IMR-90 (cell line): Measurements from ENCODE around the gene ARID5A. TPM values are rescaled to one million over a fixed set of nuclear protein-coding genes. Genes with fewer than 3 reads are reported as not detected.

Experiments
- ATAC-seq: fragments of 200-7000 bp; cut with Tn5 transposase; 2 replicates; pipeline ENCODE4 v1.9.1; 2020; ENCODE audit warnings: low read depth, mild to moderate bottlenecking, moderate library complexity
- BruUV-seq: library from RNA; stranded (reverse); fragments of 400-500 nt; replicated peaks from 2 replicates; lab custom pipeline; 2021; lab: Mats Ljungman, UMichigan
- CTCF ChIA-PET: fragments of 300-600 bp; formaldehyde crosslinking; extraction: SDS; loops from one replicate; lab custom pipeline; 2021; ENCODE audit warnings: antibody characterized with exemption; lab: Yijun Ruan, JAX
- POLR2A ChIA-PET: fragments of 300-600 bp; sonication (Branson Sonifier 250); formaldehyde crosslinking; loops from one replicate; lab custom pipeline; 2022; ENCODE audit warnings: antibody characterized with exemption; ENCODE audit not compliant: unreplicated experiment; lab: Charles Lee
- DNase-seq: peaks from one replicate; pipeline ENCODE4 v3.0.0; 2013
- H2AFZ ChIP-seq: replicated peaks from 2 replicates; pipeline ENCODE3; 2013; ENCODE audit warnings: low read length, mild to moderate bottlenecking; ENCODE audit not compliant: poor library complexity
- H2AK5ac ChIP-seq: 2 replicates; pipeline ENCODE4 v1.6.1; 2013; ENCODE audit warnings: low read depth, low read length, inconsistent platforms
- H2AK9ac ChIP-seq: replicated peaks from 2 replicates; pipeline ENCODE3; 2013; ENCODE audit warnings: mild to moderate bottlenecking, low read depth, low read length, moderate library complexity; ENCODE audit not compliant: poor library complexity
- H2BK120ac ChIP-seq: 2 replicates; pipeline ENCODE4 v1.6.1; 2013; ENCODE audit warnings: low read depth, low read length, inconsistent platforms
- H2BK15ac ChIP-seq: 3 replicates; pipeline ENCODE4 v1.6.1; 2013; ENCODE audit warnings: low read depth, low read length, inconsistent platforms
- H2BK20ac ChIP-seq: 2 replicates; pipeline ENCODE4 v1.6.1; 2013; ENCODE audit warnings: low read depth, mild to moderate bottlenecking, inconsistent platforms, low read length, moderate library complexity
- H2BK5ac ChIP-seq: 2 replicates; pipeline ENCODE4 v1.6.1; 2013; ENCODE audit warnings: mild to moderate bottlenecking, low read depth, low read length, inconsistent platforms; ENCODE audit not compliant: poor library complexity, severe bottlenecking
- H3K14ac ChIP-seq: replicated peaks from 2 replicates; pipeline ENCODE4 v1.6.1; 2013; ENCODE audit warnings: low read depth, low read length, inconsistent platforms
- H3K18ac ChIP-seq: 2 replicates; pipeline ENCODE4 v1.6.1; 2013; ENCODE audit warnings: low read depth, low read length, control low read depth
- H3K23ac ChIP-seq: 2 replicates; pipeline ENCODE4 v1.6.1; 2013; ENCODE audit warnings: low read depth, low read length, inconsistent platforms
- H3K27ac ChIP-seq: 2 replicates; pipeline ENCODE4 v1.5.1; 2013; ENCODE audit warnings: mild to moderate bottlenecking, control low read depth, low read length; ENCODE audit not compliant: insufficient read depth
- H3K27me3 ChIP-seq: 2 replicates; pipeline ENCODE4 v1.6.1; 2013; ENCODE audit warnings: low read length; ENCODE audit not compliant: control insufficient read depth, insufficient read depth
- H3K36me3 ChIP-seq: 2 replicates; pipeline ENCODE4 v1.6.1; 2013; ENCODE audit warnings: low read length, mixed read lengths; ENCODE audit not compliant: control insufficient read depth, insufficient read depth
- H3K4ac ChIP-seq: 2 replicates; pipeline ENCODE4 v1.6.1; 2013; ENCODE audit warnings: low read depth, low read length, inconsistent platforms
- H3K4me1 ChIP-seq: 2 replicates; pipeline ENCODE4 v1.6.1; 2013; ENCODE audit warnings: low read length, mixed read lengths; ENCODE audit not compliant: control insufficient read depth, insufficient read depth
- H3K4me2 ChIP-seq: 2 replicates; pipeline ENCODE4 v1.6.1; 2013; ENCODE audit warnings: low read depth, mild to moderate bottlenecking, control low read depth, low read length, moderate library complexity
- H3K4me3 ChIP-seq: 2 replicates; pipeline ENCODE4 v1.5.1; 2013; ENCODE audit warnings: low read depth, mild to moderate bottlenecking, control low read depth, low read length, moderate library complexity; ENCODE audit not compliant: insufficient read depth
- H3K56ac ChIP-seq: 2 replicates; pipeline ENCODE4 v1.6.1; 2013; ENCODE audit warnings: low read length, inconsistent platforms; ENCODE audit not compliant: insufficient read depth; ENCODE audit errors: extremely low read depth
- H3K79me1 ChIP-seq, 2 experiments: 2 replicates each; pipeline ENCODE4 v1.6.1; 2013; ENCODE audit warnings: low read length in 2 of 2, inconsistent platforms in 1 of 2, low read depth in 1 of 2
- H3K9ac ChIP-seq: 2 replicates; pipeline ENCODE4 v1.6.1; 2013; ENCODE audit warnings: low read depth, low read length, control low read depth
- H3K9me1 ChIP-seq: 2 replicates; pipeline ENCODE4 v1.6.1; 2013; ENCODE audit warnings: low read length, inconsistent platforms; ENCODE audit not compliant: insufficient read depth
- H3K9me3 ChIP-seq: 2 replicates; pipeline ENCODE4 v1.6.1; 2013; ENCODE audit warnings: low read length; ENCODE audit not compliant: control insufficient read depth, insufficient read depth
- H4K20me1 ChIP-seq: 2 replicates; pipeline ENCODE4 v1.6.1; 2013; ENCODE audit warnings: low read length, inconsistent platforms; ENCODE audit not compliant: insufficient read depth
- H4K5ac ChIP-seq: 2 replicates; pipeline ENCODE4 v1.6.1; 2013; ENCODE audit warnings: mild to moderate bottlenecking, low read depth, low read length, control low read depth
- H4K8ac ChIP-seq, 2 experiments: 2 replicates each; pipeline ENCODE4 v1.6.1; 2013; ENCODE audit warnings: low read depth in 2 of 2, low read length in 2 of 2, control low read depth in 1 of 2, inconsistent platforms in 1 of 2
- H4K91ac ChIP-seq: 2 replicates; pipeline ENCODE4 v1.6.1; 2013; ENCODE audit warnings: low read depth, low read length, inconsistent platforms; ENCODE audit not compliant: insufficient read depth
- BHLHE40 ChIP-seq: fragments of 150-350 bp; IDR thresholded peaks from 2 replicates; pipeline ENCODE4 v1.6.1; 2016; ENCODE audit warnings: mild to moderate bottlenecking, low read depth, low read length
- MXI1 ChIP-seq: IDR thresholded peaks from 2 replicates; pipeline ENCODE4 v1.6.1; 2012; ENCODE audit warnings: low read depth, mild to moderate bottlenecking, low read length, moderate library complexity, borderline replicate concordance
- WGBS, 2 experiments: methylation state at CpG; one replicate each; pipeline versions ENCODE4 v1.1.5 to v1.1.7; 2013; ENCODE audit warnings: missing lambda C conversion rate in 2 of 2; ENCODE audit not compliant: insufficient read length in 1 of 2; ENCODE audit errors: extremely low coverage in 2 of 2; 5-methylcytosine and 5-hydroxymethylcytosine counted together
- dilution Hi-C: fragments of 300-500 bp; cut with HindIII; formaldehyde crosslinking; loops from one replicate; pipeline ENCODE4 v1.14.3; 2018; ENCODE audit warnings: low sequenced_read_pairs; ENCODE audit not compliant: unreplicated experiment
- in situ Hi-C: fragments of 300-500 bp; cut with MboI; formaldehyde crosslinking; loops from 3 replicates; pipeline ENCODE4 v1.14.3; 2019; ENCODE audit warnings: low sequenced_read_pairs, inconsistent platforms, mixed read lengths
- intact Hi-C: fragments of 100-400 bp; cut with micrococcal nuclease; formaldehyde crosslinking; loops from 2 replicates; pipeline ENCODE4 v1.10.0; 2022
- polyA plus RNA-seq, 3 experiments: library from polyadenylated mRNA; depleted of rRNA; stranded (reverse); fragments of >200 nt; gene quantifications; 2 replicates each; pipeline ENCODE4 v1.2.3, GENCODE V29; 2012; ENCODE audit warnings: low replicate concordance in 1 of 3
- total RNA-seq: library from RNA; depleted of rRNA; stranded (reverse); fragments of >200 nt; gene quantifications from 2 replicates; pipeline ENCODE4 v1.2.3, GENCODE V29; 2012

ARID5A gene
- total and polyA plus RNA-seq, 2 of the 4 experiments (the other 2 are of a cell fraction), result 2.3 to 6.7 TPM

- Histone ChIP-seq H3K14ac (no peak overlapping the region), H2BK5ac (no peak overlapping the region), H3K9me3 (no peaks in the 10 kb centered on the region), H4K8ac (no peak overlapping the region; a peak in 1 of 4 replicates), H4K5ac (no peak overlapping the region), H3K4me1 (peaks cover 47% of the 10 kb centered on the region), H3K4ac (no peak overlapping the region), H3K36me3 (no peaks in the 10 kb centered on the region), H2BK120ac (no peak overlapping the region), H3K56ac (no peak overlapping the region), H3K23ac (no peak overlapping the region), H3K79me1 (peaks cover 6 to 24% of the 10 kb centered on the region in 2 experiments; a peak in 3 of 4 replicates), H2AFZ (peak overlapping the region; percentile 40), H3K27me3 (no peaks in the 10 kb centered on the region), H4K91ac (no peak overlapping the region), H2BK20ac (no peak overlapping the region), H3K9ac (no peak overlapping the region), H3K18ac (no peak overlapping the region), H3K4me3 (no peak overlapping the region), H2BK15ac (no peak overlapping the region), H3K9me1 (peaks cover 16% of the 10 kb centered on the region), H4K20me1 (peaks cover 28% of the 10 kb centered on the region), H2AK9ac (no peak overlapping the region), H2AK5ac (peak overlapping the region; percentile 47; the same call in 1 of the 2 replicates), H3K27ac (no peak overlapping the region), H3K4me2 (no peak overlapping the region)
- WGBS, 2 experiments, result no CpG with 5 or more reads among the region's 5 CpGs
- POLR2A ChIA-PET, result no interaction called here
- DNase-seq (no peak), ATAC-seq (no peak)
- CTCF ChIA-PET, result interaction anchor here (0.6 kb wide), 1 partner anchor 20 kb away, joined by 3 read pairs; no protein-coding TSS in a partner anchor
- intact Hi-C loops, result no loop called here
- in situ Hi-C loops, result no loop called here
- no TSS peak for BruUV-seq
- dilution Hi-C loops, result no loop called here
- no peak for TF ChIP-seq MXI1
- no peak for TF ChIP-seq BHLHE40
Measured at GRCh38 chr2:96534701-96535181, 1.8 kb upstream of the ARID5A start.
